CD8-positive, alpha-beta memory T cell (primary cell): ENCODE measurements around the gene PAOX. TPM values are rescaled to one million over a fixed set of nuclear protein-coding genes. Genes with fewer than 3 reads are reported as not detected.

Source experiments
- CTCF ChIA-PET: fragments of 350-600 bp; sonication (Branson Sonifier 250); formaldehyde crosslinking; loops from one replicate; lab custom pipeline; 2021; ENCODE audit warnings: antibody characterized with exemption; lab: Charles Lee
- POLR2A ChIA-PET: fragments of 350-600 bp; sonication (Branson Sonifier 250); formaldehyde crosslinking; loops from one replicate; lab custom pipeline; 2021; ENCODE audit warnings: antibody characterized with exemption; lab: Charles Lee
- DNase-seq, 5 donors: peaks; one replicate each; pipeline versions ENCODE4 v3.0.0 to v3.0.0-alpha.2; 2020 to 2022; ENCODE audit warnings: mixed read lengths in 1 of 5
- H3K27ac ChIP-seq: one replicate; pipeline ENCODE4 v1.7.0; 2013; ENCODE audit warnings: low read depth, mild to moderate bottlenecking, low read length, moderate library complexity
- H3K27me3 ChIP-seq: 2 replicates; pipeline ENCODE4 v1.7.0; 2013; ENCODE audit warnings: low read length, mild to moderate bottlenecking; ENCODE audit not compliant: insufficient read depth, poor library complexity, severe bottlenecking
- H3K36me3 ChIP-seq: 2 replicates; pipeline ENCODE4 v1.7.0; 2013; ENCODE audit warnings: mild to moderate bottlenecking, low read length, moderate library complexity; ENCODE audit not compliant: insufficient read depth
- H3K4me1 ChIP-seq: 2 replicates; pipeline ENCODE4 v1.7.0; 2013; ENCODE audit warnings: mild to moderate bottlenecking, low read length, moderate library complexity; ENCODE audit not compliant: insufficient read depth
- H3K4me3 ChIP-seq: 2 replicates; pipeline ENCODE4 v1.7.0; 2013; ENCODE audit warnings: mild to moderate bottlenecking, low read length
- H3K9me3 ChIP-seq: 2 replicates; pipeline ENCODE4 v1.7.0; 2013; ENCODE audit warnings: mild to moderate bottlenecking, low read length
- H3K27ac Mint-ChIP-seq, 8 donors: one replicate each; pipeline ENCODE4 v1.8.0; 2020 to 2021; ENCODE audit warnings: mixed read lengths in 8 of 8, mild to moderate bottlenecking in 6 of 8, inconsistent platforms in 3 of 8, moderate library complexity in 3 of 8
- H3K27me3 Mint-ChIP-seq, 2 donors: one replicate each; pipeline ENCODE4 v1.8.0; 2020 to 2021; ENCODE audit warnings: mixed read lengths in 2 of 2, mild to moderate bottlenecking in 1 of 2, moderate library complexity in 1 of 2
- H3K36me3 Mint-ChIP-seq, 3 donors: one replicate each; pipeline ENCODE4 v1.8.0; 2020 to 2021; ENCODE audit warnings: mixed read lengths in 3 of 3, inconsistent platforms in 1 of 3, mild to moderate bottlenecking in 1 of 3
- H3K4me1 Mint-ChIP-seq, 3 donors: one replicate each; pipeline ENCODE4 v1.8.0; 2020 to 2021; ENCODE audit warnings: mixed read lengths in 3 of 3, inconsistent platforms in 1 of 3, mild to moderate bottlenecking in 1 of 3
- H3K4me3 Mint-ChIP-seq, 7 donors: one replicate each; pipeline ENCODE4 v1.8.0; 2020 to 2021; ENCODE audit warnings: mixed read lengths in 7 of 7, mild to moderate bottlenecking in 6 of 7, moderate library complexity in 4 of 7, inconsistent platforms in 2 of 7
- H3K9me3 Mint-ChIP-seq, 5 donors: one replicate each; pipeline ENCODE4 v1.8.0; 2020 to 2022; ENCODE audit warnings: mixed read lengths in 5 of 5, mild to moderate bottlenecking in 3 of 5, moderate library complexity in 2 of 5, inconsistent platforms in 1 of 5
- polyA plus RNA-seq: library from polyadenylated mRNA; unstranded; fragments of 300-500 nt; fragmentation: Illumina TruSeq; gene quantifications from one replicate; pipeline ENCODE4 v1.2.3, GENCODE V29; 2021
- total RNA-seq, 2 experiments: library from RNA; stranded (reverse); gene quantifications; one replicate each; pipeline ENCODE4 v1.2.3, GENCODE V29; 2021

PAOX gene
- total and polyA plus RNA-seq, 3 experiments from 2014 or later, result 6.4 to 16.8 (median 6.7) TPM

DNA sequence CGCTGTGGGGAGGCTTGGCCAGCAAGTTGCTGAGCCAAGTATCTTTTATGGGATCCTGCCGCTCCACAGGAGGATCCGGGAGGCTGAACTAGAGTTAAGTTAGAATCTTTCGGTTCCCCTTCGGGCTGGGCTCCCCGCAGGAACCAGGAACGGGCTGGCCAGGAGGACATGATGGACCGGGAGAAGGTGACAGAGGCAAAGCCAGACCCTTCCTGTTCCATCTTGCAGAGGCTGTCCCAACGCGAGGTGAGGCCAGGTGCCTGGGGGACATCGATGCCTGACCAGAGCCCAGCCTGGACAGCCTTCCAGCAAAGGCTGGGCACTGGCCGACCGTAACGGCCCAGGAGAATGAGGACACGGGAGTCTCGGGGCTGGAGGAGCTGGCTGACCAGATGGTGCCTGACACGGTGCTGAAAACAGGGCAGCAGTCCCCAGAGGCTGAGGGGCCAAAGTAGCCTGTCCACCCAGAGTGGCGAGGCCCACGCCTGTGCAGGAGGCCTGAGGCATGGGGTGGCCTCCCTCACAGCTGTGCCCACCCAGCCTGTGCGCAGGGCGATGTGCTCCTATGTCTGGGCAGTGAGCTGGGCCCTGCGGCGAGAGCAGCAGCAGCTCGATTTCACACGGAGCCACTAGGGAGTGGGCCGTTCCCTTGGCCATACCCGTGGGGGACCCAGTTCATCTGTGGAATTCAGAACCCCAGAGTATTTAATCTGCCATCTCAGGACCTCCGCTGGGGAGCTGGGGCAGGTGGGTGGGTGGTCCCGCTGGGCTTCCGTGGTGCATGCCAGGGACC, 1.8 kb upstream of the PAOX start:
- Histone ChIP-seq H3K27ac (no peak overlapping the region), H3K27me3 (no peaks in the 10 kb centered on the region), H3K4me3 (no peak overlapping the region), H3K36me3 (no peaks in the 10 kb centered on the region), H3K9me3 (no peaks in the 10 kb centered on the region), H3K4me1 (peaks cover 8% of the 10 kb centered on the region)
- CTCF ChIA-PET, result interaction anchor here (0.9 to 1.7 kb wide), 3 partner anchors 14 to 31 kb away, joined by 3 to 4 read pairs (median 3); no protein-coding TSS in a partner anchor
- no peaks in the 10 kb centered on the region for H3K9me3 Mint-ChIP-seq
- POLR2A ChIA-PET, result interaction anchor here (1.0 to 2.4 kb wide), 3 partner anchors 12 to 41 kb away, joined by 3 to 10 read pairs (median 10); partner anchors contain the start of gene CALY
- peak overlapping the region; percentile 24 to 89 (median 60) for H3K4me3 Mint-ChIP-seq
- H3K4me1 Mint-ChIP-seq, result peaks cover 9 to 37% (median 13%) of the 10 kb centered on the region in 3 donors
- H3K27me3 Mint-ChIP-seq, result peaks cover 0 to 1% of the 10 kb centered on the region in 2 donors
- no peak for DNase-seq
- H3K36me3 Mint-ChIP-seq, result peaks cover 0 to 3% (median 0%) of the 10 kb centered on the region in 3 donors
- peak overlapping the region in 1 of 8 donors; percentile 43 for H3K27ac Mint-ChIP-seq

DNA sequence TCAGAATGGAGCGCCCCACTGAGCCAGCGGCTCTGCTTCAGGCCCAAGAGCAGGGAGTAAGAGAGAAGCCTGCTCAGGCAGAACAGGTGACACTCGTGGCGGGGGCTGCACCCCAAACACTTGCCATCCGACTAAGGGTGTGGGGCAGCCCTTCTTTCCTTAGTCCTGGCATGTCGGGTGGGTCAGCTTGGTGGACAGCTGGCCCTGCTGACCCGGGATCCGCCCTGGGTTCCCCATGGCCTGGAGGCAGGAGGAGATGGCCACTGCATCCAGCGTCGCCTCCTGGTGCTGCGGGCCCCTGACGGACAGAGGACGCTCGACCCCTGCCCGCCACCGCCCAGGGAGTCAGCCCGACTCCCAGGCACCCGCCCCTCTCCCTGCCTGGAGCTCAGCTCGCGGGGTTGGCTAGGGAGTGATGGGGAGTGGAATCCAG, 1.2 kb upstream of the PAOX start:
- Mint-ChIP-seq H3K4me1 (peaks cover 9 to 37% (median 13%) of the 10 kb centered on the region in 3 donors), H3K9me3 (no peaks in the 10 kb centered on the region), H3K36me3 (peaks cover 0 to 4% (median 0%) of the 10 kb centered on the region in 3 donors), H3K27me3 (peaks cover 0 to 1% of the 10 kb centered on the region in 2 donors), H3K4me3 (peak overlapping the region; percentile 86 to 92 (median 87)), H3K27ac (peak overlapping the region in 3 of 8 donors; percentile 26 to 83 (median 37))
- H3K36me3 ChIP-seq, result no peaks in the 10 kb centered on the region
- H3K4me1 ChIP-seq, result peaks cover 6% of the 10 kb centered on the region
- H3K27me3 ChIP-seq, result no peaks in the 10 kb centered on the region
- peak overlapping the region; percentile 78 for H3K4me3 ChIP-seq
- no peaks in the 10 kb centered on the region for H3K9me3 ChIP-seq
- H3K27ac ChIP-seq, result no peak overlapping the region
- ChIA-PET CTCF (interaction anchor here (0.9 to 1.7 kb wide), 3 partner anchors 13 to 31 kb away, joined by 3 to 4 read pairs (median 3); no protein-coding TSS in a partner anchor), POLR2A (interaction anchor here (1.0 to 2.4 kb wide), 5 partner anchors 10 to 42 kb away, joined by 3 to 10 read pairs (median 5); partner anchors contain the start of gene CALY)
- DNase-seq, result no peak

DNA sequence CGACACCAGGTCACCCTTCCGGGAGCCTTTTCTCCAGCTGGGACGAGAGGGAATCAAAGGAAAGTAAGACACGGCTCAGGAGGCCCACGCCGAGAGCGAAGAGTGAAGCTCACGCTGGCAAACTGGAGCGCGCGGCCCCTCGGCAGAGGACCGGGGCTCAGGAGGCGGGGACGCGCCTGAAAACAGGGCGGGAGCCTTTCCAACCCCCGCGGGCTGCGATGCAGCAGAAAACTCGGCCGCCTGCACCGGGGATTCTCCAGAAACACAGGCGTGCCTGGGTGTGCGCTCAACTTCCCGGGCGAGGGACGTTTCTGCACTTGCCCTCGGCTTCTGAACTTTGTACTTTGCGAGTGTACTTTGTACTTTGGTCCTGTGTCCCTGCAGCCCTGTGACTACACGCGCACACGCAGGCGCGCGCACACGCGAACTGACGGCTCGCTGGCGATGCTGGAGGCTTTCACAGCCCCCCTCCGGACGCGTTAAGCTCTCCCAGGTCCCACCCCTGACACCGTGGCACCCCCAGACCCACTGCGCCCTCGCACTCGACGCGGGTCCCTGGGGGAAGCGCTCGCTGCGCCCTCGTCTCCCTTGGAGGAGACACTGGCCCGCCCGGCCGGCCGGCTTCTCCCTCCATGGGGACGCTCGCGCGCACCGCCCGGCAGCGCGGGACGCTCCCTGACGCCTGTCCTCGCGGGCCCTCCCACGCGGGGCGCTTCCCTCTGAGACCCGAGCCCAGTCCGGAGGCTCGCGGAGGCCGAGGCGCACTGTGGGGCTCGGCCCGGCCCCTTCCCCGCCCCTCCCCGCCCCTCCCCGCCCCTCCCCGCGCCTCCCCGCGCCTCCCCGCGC, 588 bp upstream of the PAOX start:
- H3K27ac ChIP-seq, result peak overlapping the region; percentile 59

DNA sequence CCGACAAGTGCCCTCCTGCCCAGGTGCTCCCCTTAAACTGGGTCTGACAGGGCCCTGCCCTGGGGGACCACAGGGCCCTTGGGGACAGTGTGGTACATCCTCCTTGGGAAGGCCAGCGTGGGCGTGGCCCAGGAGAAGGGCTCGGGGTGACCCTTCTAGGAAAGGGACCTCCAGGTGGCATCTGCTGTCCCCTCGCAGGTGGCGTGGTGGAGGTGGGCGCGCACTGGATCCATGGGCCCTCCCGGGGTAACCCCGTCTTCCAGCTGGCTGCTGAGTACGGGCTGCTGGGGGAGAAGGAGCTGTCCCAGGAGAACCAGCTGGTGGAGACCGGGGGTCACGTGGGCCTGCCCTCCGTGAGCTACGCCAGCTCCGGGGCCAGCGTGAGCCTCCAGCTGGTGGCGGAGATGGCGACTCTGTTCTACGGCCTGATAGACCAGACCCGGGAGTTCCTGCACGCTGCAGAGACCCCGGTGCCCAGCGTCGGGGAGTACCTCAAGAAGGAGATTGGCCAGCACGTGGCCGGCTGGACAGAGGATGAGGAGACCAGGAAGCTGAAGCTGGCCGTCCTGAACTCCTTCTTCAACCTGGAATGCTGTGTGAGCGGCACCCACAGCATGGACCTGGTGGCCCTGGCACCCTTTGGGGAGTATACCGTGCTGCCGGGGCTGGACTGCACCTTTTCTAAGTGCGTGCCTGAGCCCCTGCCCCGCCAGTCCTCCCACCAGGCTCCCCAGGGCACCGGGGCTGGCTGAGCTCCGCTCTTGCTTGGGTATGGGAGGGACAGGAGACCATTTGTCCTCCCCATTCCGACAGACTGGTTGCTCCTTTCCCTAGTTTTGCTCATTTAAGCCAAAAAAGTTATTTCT, 972 bp downstream of the PAOX start:
- H3K4me3 ChIP-seq, result peak overlapping the region; percentile 32
- DNase-seq, result no peak
- peaks cover 0 to 12% (median 0%) of the 10 kb centered on the region in 3 donors for H3K36me3 Mint-ChIP-seq
- H3K9me3 ChIP-seq, result no peaks in the 10 kb centered on the region
- H3K27me3 Mint-ChIP-seq, result no peaks in the 10 kb centered on the region
- peaks cover 4 to 29% (median 8%) of the 10 kb centered on the region in 3 donors for H3K4me1 Mint-ChIP-seq
- no peaks in the 10 kb centered on the region for H3K36me3 ChIP-seq
- no peaks in the 10 kb centered on the region for H3K27me3 ChIP-seq
- CTCF ChIA-PET, result interaction anchor here (1.2 kb wide), 1 partner anchor 9 kb away, joined by 3 read pairs; no protein-coding TSS in a partner anchor
- H3K27ac Mint-ChIP-seq, result peak overlapping the region in 4 of 8 donors; percentile 26 to 90 (median 80)
- peak overlapping the region; percentile 62 to 89 (median 70) for H3K4me3 Mint-ChIP-seq
- no peaks in the 10 kb centered on the region for H3K9me3 Mint-ChIP-seq
- POLR2A ChIA-PET, result no interaction called here
- no peak overlapping the region for H3K27ac ChIP-seq
- peaks cover 6% of the 10 kb centered on the region for H3K4me1 ChIP-seq

More for the DNA sequence above, 588 bp upstream of the PAOX start:
- POLR2A ChIA-PET, result interaction anchor here (1.0 to 2.4 kb wide), 5 partner anchors 9 to 42 kb away, joined by 3 to 10 read pairs (median 5); partner anchors contain the start of gene CALY
- Histone ChIP-seq H3K4me1 (peaks cover 6% of the 10 kb centered on the region), H3K27me3 (no peaks in the 10 kb centered on the region), H3K9me3 (no peaks in the 10 kb centered on the region), H3K4me3 (peak overlapping the region; percentile 78), H3K36me3 (no peaks in the 10 kb centered on the region)
- H3K4me3 Mint-ChIP-seq, result peak overlapping the region; percentile 86 to 92 (median 87)
- no peaks in the 10 kb centered on the region for H3K9me3 Mint-ChIP-seq
- H3K36me3 Mint-ChIP-seq, result peaks cover 0 to 5% (median 0%) of the 10 kb centered on the region in 3 donors
- H3K27ac Mint-ChIP-seq, result peak overlapping the region in 5 of 8 donors; percentile 22 to 83 (median 64)
- CTCF ChIA-PET, result interaction anchor here (0.9 to 1.7 kb wide), 3 partner anchors 12 to 30 kb away, joined by 3 to 4 read pairs (median 3); no protein-coding TSS in a partner anchor
- peaks cover 7 to 37% (median 13%) of the 10 kb centered on the region in 3 donors for H3K4me1 Mint-ChIP-seq
- H3K27me3 Mint-ChIP-seq, result peaks cover 0 to 1% of the 10 kb centered on the region in 2 donors
- DNase-seq, result peak; percentile 44 to 75 (median 55)

DNA sequence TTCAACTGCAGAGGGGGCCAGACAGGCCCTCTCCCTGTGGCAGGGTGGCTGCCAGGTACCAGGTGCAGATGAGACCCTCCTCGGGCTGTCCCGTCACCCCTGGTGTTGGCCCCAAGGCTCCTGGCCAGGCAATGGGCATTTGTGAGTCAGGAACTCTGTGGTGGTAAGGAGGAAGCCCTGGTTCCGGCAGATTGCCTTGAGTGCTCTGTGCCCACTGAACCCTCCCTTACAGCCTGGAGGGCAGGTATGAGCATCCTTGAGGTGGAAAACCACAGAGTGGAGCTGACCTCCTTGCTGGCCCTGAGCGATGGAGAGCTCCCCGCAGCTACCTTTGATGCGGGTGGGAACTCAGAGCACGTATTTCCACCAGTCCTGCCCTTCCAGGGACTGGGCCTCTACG, 2.0 kb downstream of the PAOX start:
- H3K27ac ChIP-seq, result no peak overlapping the region
- H3K27me3 Mint-ChIP-seq, result no peaks in the 10 kb centered on the region
- H3K4me1 Mint-ChIP-seq, result peaks cover 4 to 29% (median 8%) of the 10 kb centered on the region in 3 donors
- H3K4me3 Mint-ChIP-seq, result peak overlapping the region in 5 of 7 donors; percentile 38 to 84 (median 68)
- CTCF ChIA-PET, result interaction anchor here (1.2 to 1.6 kb wide), 2 partner anchors 8 to 51 kb away, joined by 3 to 4 read pairs; no protein-coding TSS in a partner anchor
- no peak overlapping the region for H3K4me3 ChIP-seq
- H3K27me3 ChIP-seq, result no peaks in the 10 kb centered on the region
- no peaks in the 10 kb centered on the region for H3K9me3 ChIP-seq
- H3K4me1 ChIP-seq, result peaks cover 6% of the 10 kb centered on the region
- no peaks in the 10 kb centered on the region for H3K36me3 ChIP-seq
- peaks cover 0 to 12% (median 0%) of the 10 kb centered on the region in 3 donors for H3K36me3 Mint-ChIP-seq
- no peak for DNase-seq
- no peaks in the 10 kb centered on the region for H3K9me3 Mint-ChIP-seq
- POLR2A ChIA-PET, result no interaction called here
- peak overlapping the region in 1 of 8 donors; percentile 50 for H3K27ac Mint-ChIP-seq

DNA sequence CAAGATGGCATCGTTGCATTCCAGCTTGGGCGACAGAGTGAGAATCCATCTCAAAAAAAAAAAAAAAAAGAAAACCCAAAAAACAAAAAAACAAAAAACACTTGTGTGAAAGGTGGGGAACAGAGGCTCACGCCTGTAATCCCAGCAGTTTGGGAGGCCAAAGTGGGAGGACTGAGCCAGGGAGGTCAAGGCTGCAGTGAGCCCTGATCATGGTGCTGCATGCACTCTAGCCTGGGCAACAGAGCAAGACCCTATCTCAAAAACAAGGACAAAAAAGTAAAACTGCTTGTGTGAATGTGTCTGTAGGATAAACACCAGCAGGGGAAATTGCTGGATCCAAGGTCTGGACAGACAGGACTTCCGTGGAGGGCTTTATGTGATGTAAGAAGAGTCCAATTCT, 4.5 kb downstream of the PAOX start:
- Mint-ChIP-seq H3K27ac (peak overlapping the region in 1 of 8 donors; percentile 46), H3K27me3 (no peaks in the 10 kb centered on the region), H3K4me3 (no peak overlapping the region), H3K36me3 (peaks cover 0 to 14% (median 0%) of the 10 kb centered on the region in 3 donors), H3K4me1 (peaks cover 11 to 29% (median 18%) of the 10 kb centered on the region in 3 donors), H3K9me3 (no peaks in the 10 kb centered on the region)
- no peaks in the 10 kb centered on the region for H3K36me3 ChIP-seq
- H3K27ac ChIP-seq, result no peak overlapping the region
- ChIA-PET CTCF (no interaction called here), POLR2A (no interaction called here)
- H3K27me3 ChIP-seq, result no peaks in the 10 kb centered on the region
- no peaks in the 10 kb centered on the region for H3K9me3 ChIP-seq
- H3K4me1 ChIP-seq, result peaks cover 5% of the 10 kb centered on the region
- no peak for DNase-seq
- no peak overlapping the region for H3K4me3 ChIP-seq
